Suprapubic skin (tissue), 4 donors: Measurements from ENCODE around the gene ACSL6. TPM values are rescaled to one million over a fixed set of nuclear protein-coding genes. Genes with fewer than 3 reads are reported as not detected.

Experiments used
- DNase-seq, 2 donors: peaks; one replicate each; pipeline ENCODE4 v3.0.0-alpha.2; 2019; ENCODE audit warnings: low spot score in 2 of 2
- H3K27ac ChIP-seq: fragments of 200-600 bp; sonication (generic); one replicate; pipeline ENCODE4 v1.5.1; 2019
- H3K27me3 ChIP-seq: fragments of 200-600 bp; sonication (generic); one replicate; pipeline ENCODE4 v1.5.1; 2019
- H3K36me3 ChIP-seq: fragments of 200-600 bp; sonication (generic); one replicate; pipeline ENCODE4 v1.5.1; 2019
- H3K4me1 ChIP-seq: fragments of 200-600 bp; sonication (generic); one replicate; pipeline ENCODE4 v1.5.1; 2019
- H3K4me3 ChIP-seq: fragments of 200-600 bp; sonication (generic); one replicate; pipeline ENCODE4 v1.5.1; 2019; ENCODE audit warnings: mild to moderate bottlenecking
- H3K9me3 ChIP-seq: fragments of 200-600 bp; sonication (generic); one replicate; pipeline ENCODE4 v1.5.1; 2019
- EP300 ChIP-seq: sonication (generic); formaldehyde crosslinking; IDR thresholded peaks from one replicate; pipeline ENCODE4 v1.6.1; 2017; ENCODE audit warnings: antibody characterized with exemption
- POLR2A ChIP-seq, 2 donors: fragments of 450-650 bp; IDR thresholded peaks; one replicate each; pipeline ENCODE4 v1.6.1; 2017; ENCODE audit warnings: antibody characterized with exemption in 2 of 2, mild to moderate bottlenecking in 2 of 2, moderate library complexity in 2 of 2
- POLR2AphosphoS5 ChIP-seq, 3 donors: sonication (generic); formaldehyde crosslinking; IDR thresholded peaks; one replicate each; pipeline ENCODE4 v1.6.1; 2017; ENCODE audit warnings: antibody characterized with exemption in 3 of 3
- WGBS: methylation state at CpG from one replicate; pipeline ENCODE4 v1.1.5; 2018; 5-methylcytosine and 5-hydroxymethylcytosine counted together
- total RNA-seq, 4 donors: library from RNA; depleted of rRNA; stranded (reverse); fragments of >200 nt; gene quantifications; one replicate each; pipeline ENCODE4 v1.1.0, GENCODE V29; 2016
- TF ChIP-seq, protein P1 (sequence below), 2 donors: fragments of 200-600 bp in 1 of 2; fragments of 450-650 bp in 1 of 2; sonication (generic) in 1 of 2; IDR thresholded peaks; one replicate each; pipeline ENCODE4 v1.5.1; 2016 to 2019; ENCODE audit warnings: antibody characterized with exemption in 2 of 2, mild to moderate bottlenecking in 1 of 2, moderate library complexity in 1 of 2

Gene ACSL6
- total RNA-seq, 4 donors from 2014 or later, result 0.21 to 0.89 (median 0.23) TPM; not detected in 1

DNA sequence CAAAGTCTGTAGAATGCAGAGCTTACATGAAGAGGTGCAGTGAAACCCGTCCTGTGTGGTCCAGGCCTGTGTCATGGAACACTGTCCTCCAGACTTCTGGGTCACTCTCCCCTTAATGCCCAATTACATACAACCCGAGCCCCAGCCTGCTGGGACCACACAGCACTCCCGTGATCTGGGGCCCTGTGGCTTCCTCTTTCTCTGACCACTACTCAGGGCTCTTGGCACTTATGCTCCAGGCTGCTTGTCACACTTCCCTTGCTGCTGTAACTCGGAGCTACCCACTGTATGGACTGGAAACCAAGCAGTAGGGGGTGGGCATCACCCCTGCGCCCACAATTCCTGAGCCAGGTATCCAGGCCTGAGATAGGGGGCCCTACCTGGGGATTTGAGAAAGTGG is 38.7 kb upstream of the ACSL6 start:
- DNase-seq, result peak; percentile 48 to 77
- WGBS, result 77% methylated on average over 5 of the region's 5 CpGs

GRCh38 chr5:132049559-132049958 is 38.1 kb upstream of the ACSL6 start:
- Histone ChIP-seq H3K36me3 (no peaks in the 10 kb centered on the region), H3K4me3 (no peak overlapping the region), H3K4me1 (no peaks in the 10 kb centered on the region), H3K9me3 (no peaks in the 10 kb centered on the region), H3K27me3 (no peaks in the 10 kb centered on the region), H3K27ac (no peak overlapping the region)
- WGBS, result 92% methylated on average over 12 of the region's 12 CpGs
- TF ChIP-seq, protein P1, sequence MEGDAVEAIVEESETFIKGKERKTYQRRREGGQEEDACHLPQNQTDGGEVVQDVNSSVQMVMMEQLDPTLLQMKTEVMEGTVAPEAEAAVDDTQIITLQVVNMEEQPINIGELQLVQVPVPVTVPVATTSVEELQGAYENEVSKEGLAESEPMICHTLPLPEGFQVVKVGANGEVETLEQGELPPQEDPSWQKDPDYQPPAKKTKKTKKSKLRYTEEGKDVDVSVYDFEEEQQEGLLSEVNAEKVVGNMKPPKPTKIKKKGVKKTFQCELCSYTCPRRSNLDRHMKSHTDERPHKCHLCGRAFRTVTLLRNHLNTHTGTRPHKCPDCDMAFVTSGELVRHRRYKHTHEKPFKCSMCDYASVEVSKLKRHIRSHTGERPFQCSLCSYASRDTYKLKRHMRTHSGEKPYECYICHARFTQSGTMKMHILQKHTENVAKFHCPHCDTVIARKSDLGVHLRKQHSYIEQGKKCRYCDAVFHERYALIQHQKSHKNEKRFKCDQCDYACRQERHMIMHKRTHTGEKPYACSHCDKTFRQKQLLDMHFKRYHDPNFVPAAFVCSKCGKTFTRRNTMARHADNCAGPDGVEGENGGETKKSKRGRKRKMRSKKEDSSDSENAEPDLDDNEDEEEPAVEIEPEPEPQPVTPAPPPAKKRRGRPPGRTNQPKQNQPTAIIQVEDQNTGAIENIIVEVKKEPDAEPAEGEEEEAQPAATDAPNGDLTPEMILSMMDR (IDR thresholded peaks at IDR 0.05), result no peak
- TF ChIP-seq POLR2AphosphoS5 (IDR thresholded peaks at IDR 0.05) (no peak), POLR2A (IDR thresholded peaks at IDR 0.05) (no peak), EP300 (no peak)
- DNase-seq, result peak in 1 of 2 donors; percentile 52

More for the DNA sequence above, 38.7 kb upstream of the ACSL6 start:
- TF ChIP-seq POLR2AphosphoS5 (IDR thresholded peaks at IDR 0.05), result no peak
- no peak for TF ChIP-seq EP300
- TF ChIP-seq POLR2A (IDR thresholded peaks at IDR 0.05), result no peak
- TF ChIP-seq, protein P1 (IDR thresholded peaks at IDR 0.05), result no peak
- no peaks in the 10 kb centered on the region for H3K9me3 ChIP-seq
- no peak overlapping the region for H3K4me3 ChIP-seq
- no peak overlapping the region for H3K27ac ChIP-seq
- H3K4me1 ChIP-seq, result no peaks in the 10 kb centered on the region
- no peaks in the 10 kb centered on the region for H3K27me3 ChIP-seq
- H3K36me3 ChIP-seq, result no peaks in the 10 kb centered on the region

DNA sequence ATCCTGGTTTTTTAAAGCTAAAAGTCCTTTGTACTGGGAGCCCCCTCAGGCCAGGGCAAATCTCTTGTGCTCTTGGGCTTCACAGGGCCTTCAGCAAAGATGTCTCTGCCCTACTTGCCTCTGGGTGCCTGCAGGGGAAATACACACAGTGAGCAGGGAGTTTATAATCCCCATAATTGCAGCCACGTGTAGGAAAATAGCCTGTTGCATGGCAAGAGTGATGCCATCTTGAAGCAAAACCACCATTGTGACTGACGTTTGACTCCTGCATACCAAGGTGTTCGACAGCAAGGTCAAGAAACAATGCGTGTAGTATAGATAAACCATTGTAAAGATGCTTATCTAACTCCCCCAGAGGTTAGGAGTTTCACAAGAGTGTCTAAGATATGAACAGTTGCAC is 37.6 kb upstream of the ACSL6 start:
- TF ChIP-seq, protein P1 (IDR thresholded peaks at IDR 0.05), result no peak
- no peak for TF ChIP-seq EP300
- TF ChIP-seq POLR2A (IDR thresholded peaks at IDR 0.05), result no peak
- TF ChIP-seq POLR2AphosphoS5 (IDR thresholded peaks at IDR 0.05), result no peak
- no peak overlapping the region for H3K4me3 ChIP-seq
- H3K4me1 ChIP-seq, result no peaks in the 10 kb centered on the region
- no peaks in the 10 kb centered on the region for H3K27me3 ChIP-seq
- H3K36me3 ChIP-seq, result no peaks in the 10 kb centered on the region
- WGBS, result 57% methylated on average over 4 of the region's 4 CpGs
- H3K9me3 ChIP-seq, result no peaks in the 10 kb centered on the region
- DNase-seq, result no peak
- H3K27ac ChIP-seq, result no peak overlapping the region

- Histone ChIP-seq H3K27ac (no peak overlapping the region), H3K27me3 (peaks cover 13% of the 10 kb centered on the region), H3K4me3 (no peak overlapping the region), H3K4me1 (no peaks in the 10 kb centered on the region), H3K36me3 (no peaks in the 10 kb centered on the region), H3K9me3 (no peaks in the 10 kb centered on the region)
- TF ChIP-seq EP300, result no peak
- TF ChIP-seq POLR2AphosphoS5 (IDR thresholded peaks at IDR 0.05), result no peak
- TF ChIP-seq, protein P1 (IDR thresholded peaks at IDR 0.05), result no peak
- TF ChIP-seq POLR2A (IDR thresholded peaks at IDR 0.05), result no peak
- 84% methylated on average over 7 of the region's 7 CpGs for WGBS
- DNase-seq, result peak; percentile 37 to 57
Measured at GRCh38 chr5:132046880-132047299, 35.4 kb upstream of the ACSL6 start.

DNA sequence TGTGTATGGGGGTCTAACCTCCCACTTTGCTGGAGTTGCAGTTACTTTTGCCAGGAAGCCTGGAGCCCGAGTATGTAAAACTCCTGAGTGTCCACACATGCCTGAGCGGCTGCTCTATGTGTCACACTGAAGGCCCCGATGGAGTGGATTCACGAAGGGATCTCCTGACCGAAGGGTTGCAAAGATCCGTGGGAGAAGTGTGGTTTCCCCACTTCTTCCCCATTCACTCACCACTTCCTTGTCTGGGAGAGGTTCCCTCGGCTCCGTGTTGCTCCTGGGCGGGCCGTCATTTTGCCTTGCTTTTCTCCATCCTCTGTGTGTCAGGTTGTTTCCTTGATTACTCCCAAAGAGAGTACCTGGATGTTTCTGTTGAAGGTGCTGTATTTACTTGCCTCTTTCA is 32.7 kb upstream of the ACSL6 start:
- H3K27me3 ChIP-seq, result peaks cover 13% of the 10 kb centered on the region
- DNase-seq, result peak in 1 of 2 donors; percentile 48
- TF ChIP-seq POLR2A (IDR thresholded peaks at IDR 0.05), result no peak
- TF ChIP-seq POLR2AphosphoS5 (IDR thresholded peaks at IDR 0.05), result no peak
- no peak for TF ChIP-seq EP300
- TF ChIP-seq, protein P1 (IDR thresholded peaks at IDR 0.05), result no peak
- 76% methylated on average over 10 of the region's 10 CpGs for WGBS
- H3K4me1 ChIP-seq, result no peaks in the 10 kb centered on the region
- H3K4me3 ChIP-seq, result no peak overlapping the region
- no peak overlapping the region for H3K27ac ChIP-seq
- H3K9me3 ChIP-seq, result no peaks in the 10 kb centered on the region
- no peaks in the 10 kb centered on the region for H3K36me3 ChIP-seq
